HG02870 (cell line): Measurements from ENCODE around the gene PTCH1.

Experiments used
- ATAC-seq: cut with Tn5 transposase; IDR thresholded peaks from one replicate; pipeline ENCODE4 v1.9.1; 2021; ENCODE audit warnings: mild to moderate bottlenecking, moderate library complexity; ENCODE audit not compliant: unreplicated experiment

The PTCH1 gene

GRCh38 chr9:95411054-95411892, 105.5 kb downstream of the PTCH1 start:
- ATAC-seq = no peak

DNA sequence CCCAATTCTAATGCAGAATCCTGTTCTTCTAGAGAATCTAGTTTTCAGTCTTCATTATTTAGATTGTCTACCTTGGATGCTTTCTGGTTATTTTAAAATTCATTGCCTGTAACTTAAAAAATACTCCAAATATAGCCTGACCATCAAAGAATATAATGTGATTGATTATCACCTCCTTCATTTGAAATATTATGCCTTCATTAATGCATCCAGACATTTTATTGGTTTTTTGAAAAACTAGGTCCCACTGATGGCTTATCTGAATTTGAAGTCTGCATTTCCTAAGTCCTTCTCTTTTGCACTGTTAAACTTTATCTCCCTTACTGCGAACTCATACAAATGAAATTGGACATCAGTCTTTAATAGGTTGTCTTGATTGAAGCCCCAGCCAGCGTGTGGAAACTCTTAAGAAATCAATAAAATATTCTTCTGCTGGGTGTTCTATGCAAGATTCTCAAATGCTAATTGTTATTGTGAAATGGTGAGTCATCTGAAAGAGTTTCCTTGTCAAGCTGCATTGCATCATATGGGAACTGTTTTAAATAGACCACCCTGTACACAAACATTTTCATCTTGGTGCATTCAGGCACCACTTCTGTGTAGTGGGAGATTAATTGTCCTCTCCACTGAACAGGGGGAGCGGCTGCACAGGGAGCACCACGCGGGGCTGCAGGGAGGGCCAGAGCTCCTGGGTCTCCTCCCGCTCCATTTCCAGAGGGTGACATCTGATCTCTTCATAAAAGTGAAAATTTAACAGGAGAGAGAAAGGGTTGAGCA, 106.9 kb downstream of the PTCH1 start:
- no peak for ATAC-seq

DNA sequence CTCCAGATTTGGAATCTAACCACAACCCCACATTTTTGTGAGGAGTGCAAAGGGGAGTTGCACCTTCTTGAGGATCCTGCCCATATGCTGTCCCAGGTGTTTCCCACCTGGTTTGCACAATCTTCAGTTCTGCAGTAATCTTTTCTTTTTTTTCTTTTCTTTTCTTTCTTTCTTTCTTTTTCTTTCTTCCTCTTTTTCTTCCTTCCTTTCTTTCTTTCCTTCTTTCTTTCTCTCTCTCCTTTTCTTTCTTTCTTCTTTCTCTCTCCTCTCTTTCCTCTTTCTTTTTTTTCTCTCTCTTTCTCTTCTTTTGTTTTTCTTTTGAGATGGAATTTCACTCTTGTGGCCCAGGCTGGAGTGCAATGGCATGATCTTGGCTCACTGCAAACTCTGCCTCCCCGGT, 109.2 kb downstream of the PTCH1 start:
- ATAC-seq = no peak

GRCh38 chr9:95406121-95406520, 110.7 kb downstream of the PTCH1 start:
- no peak for ATAC-seq

GRCh38 chr9:95399261-95399660, 117.5 kb downstream of the PTCH1 start:
- no peak for ATAC-seq
